Stomach (tissue), 4 donors: ENCODE results near the gene CCDC71.

Source experiments
- CTCF ChIP-seq, 7 experiments: fragments of 450-650 bp in 4 of 7; fragments of 200-600 bp in 3 of 7; sonication (generic) in 3 of 7; IDR thresholded peaks; one replicate each; pipeline ENCODE4 v1.5.1; 2016 to 2019; ENCODE audit warnings: antibody characterized with exemption in 7 of 7, control low read depth in 2 of 7, mild to moderate bottlenecking in 1 of 7
- POLR2A ChIP-seq, 4 donors: fragments of 450-650 bp; IDR thresholded peaks; one replicate each; pipeline ENCODE4 v1.6.1; 2016; ENCODE audit warnings: antibody characterized with exemption in 4 of 4, control low read depth in 2 of 4, mild to moderate bottlenecking in 1 of 4, moderate library complexity in 1 of 4
- POLR2AphosphoS5 ChIP-seq, 3 donors: sonication (generic); formaldehyde crosslinking; IDR thresholded peaks; one replicate each; pipeline ENCODE4 v1.6.1; 2016; ENCODE audit warnings: antibody characterized with exemption in 3 of 3

- TF ChIP-seq POLR2AphosphoS5 (IDR thresholded peaks at IDR 0.05) (no peak), CTCF (IDR thresholded peaks at IDR 0.05) (no peak), POLR2A (IDR thresholded peaks at IDR 0.05) (no peak)
Observed at GRCh38 chr3:49213998-49214397, 47.9 kb upstream of the CCDC71 start.
